Mucosa of rectum (tissue), 2 donors: ENCODE data around the gene ASH1L.
"Not testable (repeated sequence)": the region's sequence is repeated elsewhere in the genome, so short reads cannot be mapped to it uniquely, and the experiment has no call there.

Experiments
- H3K27ac ChIP-seq, 2 donors: one replicate each; pipeline ENCODE4 v1.7.0; 2013; ENCODE audit warnings: inconsistent platforms in 2 of 2, low read depth in 2 of 2, low read length in 2 of 2
- H3K27me3 ChIP-seq, 2 donors: one replicate each; pipeline ENCODE4 v1.7.0; 2013; ENCODE audit warnings: low read length in 2 of 2; ENCODE audit not compliant: control insufficient read depth in 2 of 2, insufficient read depth in 2 of 2
- H3K36me3 ChIP-seq, 2 donors: one replicate each; pipeline ENCODE4 v1.7.0; 2013; ENCODE audit warnings: low read length in 2 of 2; ENCODE audit not compliant: control insufficient read depth in 2 of 2, insufficient read depth in 2 of 2
- H3K4me1 ChIP-seq, 2 donors: one replicate each; pipeline ENCODE4 v1.7.0; 2013; ENCODE audit warnings: low read length in 2 of 2, mild to moderate bottlenecking in 1 of 2; ENCODE audit not compliant: control insufficient read depth in 2 of 2, insufficient read depth in 2 of 2
- H3K4me3 ChIP-seq, 2 donors: one replicate each; pipeline ENCODE4 v1.7.0; 2013; ENCODE audit warnings: low read length in 2 of 2
- H3K9ac ChIP-seq, 2 donors: one replicate each; pipeline ENCODE4 v1.7.0; 2013; ENCODE audit warnings: low read length in 2 of 2, low read depth in 1 of 2, mild to moderate bottlenecking in 1 of 2
- H3K9me3 ChIP-seq, 2 donors: one replicate each; pipeline ENCODE4 v1.7.0; 2013; ENCODE audit warnings: low read length in 2 of 2; ENCODE audit not compliant: control insufficient read depth in 2 of 2
- donor health status: healthy.
- donor health status: Normal muscosa, but diverticular disease.

Gene ASH1L

GRCh38 chr1:155342842-155343241 is 219.8 kb downstream of the ASH1L start:
- H3K9ac ChIP-seq = no peak overlapping the region
- no peaks in the 10 kb centered on the region for H3K9me3 ChIP-seq
- H3K4me1 ChIP-seq = no peaks in the 10 kb centered on the region
- peaks cover 69 to 75% of the 10 kb centered on the region in 2 donors for H3K36me3 ChIP-seq
- no peaks in the 10 kb centered on the region for H3K27me3 ChIP-seq
- H3K4me3 ChIP-seq = no peak overlapping the region
- no peak overlapping the region for H3K27ac ChIP-seq

- H3K9me3 ChIP-seq = no peaks in the 10 kb centered on the region
- H3K4me3 ChIP-seq = no peak overlapping the region
- H3K9ac ChIP-seq = no peak overlapping the region
- no peaks in the 10 kb centered on the region for H3K4me1 ChIP-seq
- H3K27me3 ChIP-seq = no peaks in the 10 kb centered on the region
- H3K27ac ChIP-seq = no peak overlapping the region
- peaks cover 61 to 78% of the 10 kb centered on the region in 2 donors for H3K36me3 ChIP-seq
Measured at GRCh38 chr1:155339515-155340097, 223.0 kb downstream of the ASH1L start.

- Histone ChIP-seq H3K4me3 (no peak overlapping the region), H3K4me1 (no peaks in the 10 kb centered on the region), H3K36me3 (peaks cover 49 to 65% of the 10 kb centered on the region in 2 donors), H3K27me3 (no peaks in the 10 kb centered on the region), H3K27ac (no peak overlapping the region), H3K9ac (no peak overlapping the region), H3K9me3 (no peaks in the 10 kb centered on the region)
Measured at GRCh38 chr1:155334962-155335361, 227.6 kb downstream of the ASH1L start.

- Histone ChIP-seq H3K36me3 (peaks cover 33 to 48% of the 10 kb centered on the region in 2 donors), H3K27me3 (no peaks in the 10 kb centered on the region), H3K27ac (no peak overlapping the region), H3K9me3 (no peaks in the 10 kb centered on the region), H3K9ac (no peak overlapping the region), H3K4me3 (no peak overlapping the region), H3K4me1 (peaks cover 11 to 12% of the 10 kb centered on the region in 2 donors)
Measured at GRCh38 chr1:155329980-155330598, 232.5 kb downstream of the ASH1L start.

GRCh38 chr1:155328856-155329255 is 233.7 kb downstream of the ASH1L start:
- H3K27ac ChIP-seq, H3K4me3 ChIP-seq, H3K9me3 ChIP-seq, H3K27me3 ChIP-seq, H3K9ac ChIP-seq: not testable (repeated sequence)
- H3K4me1 ChIP-seq = peaks cover 11 to 12% of the 10 kb centered on the region in 2 donors
- peaks cover 33 to 41% of the 10 kb centered on the region in 2 donors for H3K36me3 ChIP-seq

- Histone ChIP-seq H3K9me3 (no peaks in the 10 kb centered on the region), H3K27me3 (no peaks in the 10 kb centered on the region), H3K36me3 (peaks cover 30 to 35% of the 10 kb centered on the region in 2 donors), H3K9ac (no peak overlapping the region), H3K4me3 (no peak overlapping the region), H3K27ac (no peak overlapping the region), H3K4me1 (peaks cover 11 to 12% of the 10 kb centered on the region in 2 donors)
Measured at GRCh38 chr1:155327981-155328380, 234.6 kb downstream of the ASH1L start.

- Histone ChIP-seq H3K4me1 (peaks cover 21 to 22% of the 10 kb centered on the region in 2 donors), H3K9ac (no peak overlapping the region), H3K27me3 (no peaks in the 10 kb centered on the region), H3K4me3 (no peak overlapping the region), H3K27ac (no peak overlapping the region), H3K9me3 (no peaks in the 10 kb centered on the region), H3K36me3 (peaks cover 30 to 35% of the 10 kb centered on the region in 2 donors)
Measured at GRCh38 chr1:155326631-155327037, 236.0 kb downstream of the ASH1L start.

- peaks cover 26 to 34% of the 10 kb centered on the region in 2 donors for H3K36me3 ChIP-seq
- no peaks in the 10 kb centered on the region for H3K27me3 ChIP-seq
- peak overlapping the region in 1 of 2 donors; percentile 93 for H3K4me3 ChIP-seq
- peak overlapping the region in 1 of 2 donors; percentile 14 for H3K9ac ChIP-seq
- no peaks in the 10 kb centered on the region for H3K9me3 ChIP-seq
- H3K4me1 ChIP-seq = peaks cover 27 to 28% of the 10 kb centered on the region in 2 donors
- no peak overlapping the region for H3K27ac ChIP-seq
Measured at GRCh38 chr1:155326020-155326526, 236.5 kb downstream of the ASH1L start.

- H3K9me3 ChIP-seq = no peaks in the 10 kb centered on the region
- H3K4me3 ChIP-seq = peak overlapping the region; percentile 91 to 93
- peaks cover 30 to 32% of the 10 kb centered on the region in 2 donors for H3K4me1 ChIP-seq
- H3K9ac ChIP-seq = peak overlapping the region; percentile 54 to 95
- H3K27me3 ChIP-seq = no peaks in the 10 kb centered on the region
- peak overlapping the region; percentile 99 to 100 for H3K27ac ChIP-seq
- peaks cover 21 to 29% of the 10 kb centered on the region in 2 donors for H3K36me3 ChIP-seq
Measured at GRCh38 chr1:155325603-155325893, 237.1 kb downstream of the ASH1L start.

- peak overlapping the region; percentile 87 to 95 for H3K9ac ChIP-seq
- H3K36me3 ChIP-seq = peaks cover 16 to 23% of the 10 kb centered on the region in 2 donors
- no peaks in the 10 kb centered on the region for H3K9me3 ChIP-seq
- peak overlapping the region; percentile 91 to 93 for H3K4me3 ChIP-seq
- H3K4me1 ChIP-seq = peaks cover 32 to 34% of the 10 kb centered on the region in 2 donors
- H3K27me3 ChIP-seq = no peaks in the 10 kb centered on the region
- H3K27ac ChIP-seq = peak overlapping the region; percentile 99 to 100
Measured at GRCh38 chr1:155324717-155325602, 237.6 kb downstream of the ASH1L start.
